Fibroblast of lung (primary cell): ENCODE results near the gene OPA1.

ENCODE experiments used
- CTCF ChIP-seq, 2 donors: IDR thresholded peaks in 1 of 2; conservative IDR thresholded peaks in 1 of 2; 1 replicate in 1 of 2; 2 replicates in 1 of 2; pipeline ENCODE4 v1.5.1; 2011 to 2012; ENCODE audit warnings: low read length in 2 of 2, control low read depth in 1 of 2, inconsistent platforms in 1 of 2, low read depth in 1 of 2, mild to moderate bottlenecking in 1 of 2
- EZH2 ChIP-seq: IDR thresholded peaks from 2 replicates; pipeline ENCODE4 v1.5.1; 2012; ENCODE audit warnings: low read length, control low read depth, mild to moderate bottlenecking; ENCODE audit errors: missing control alignments

GRCh38 chr3:193731656-193732055 lies 138.6 kb downstream of the OPA1 start:
- TF ChIP-seq CTCF (conservative IDR thresholded peaks at IDR 0.05 in 1 of 2, IDR thresholded peaks at IDR 0.05 in 1 of 2; ENCODE audit: low read depth in 1 of 2, low read length in 2 of 2): no peak
- no peak for TF ChIP-seq EZH2
